Fibroblast of pulmonary artery (primary cell): ENCODE data around the gene SLC1A7.

ENCODE experiments used
- DNase-seq: peaks from one replicate; pipeline ENCODE4 v3.0.0-alpha.2; 2010; ENCODE audit warnings: low read depth
- H3K4me3 ChIP-seq: replicated peaks from 2 replicates; pipeline ENCODE4 v1.5.1; 2011; ENCODE audit warnings: low read depth, mild to moderate bottlenecking, control low read depth, low read length, moderate library complexity
- CTCF ChIP-seq: IDR thresholded peaks from 2 replicates; pipeline ENCODE4 v1.5.1; 2011; ENCODE audit warnings: mild to moderate bottlenecking, control low read depth, low read length, inconsistent platforms; ENCODE audit errors: missing control alignments

SLC1A7 gene

DNA sequence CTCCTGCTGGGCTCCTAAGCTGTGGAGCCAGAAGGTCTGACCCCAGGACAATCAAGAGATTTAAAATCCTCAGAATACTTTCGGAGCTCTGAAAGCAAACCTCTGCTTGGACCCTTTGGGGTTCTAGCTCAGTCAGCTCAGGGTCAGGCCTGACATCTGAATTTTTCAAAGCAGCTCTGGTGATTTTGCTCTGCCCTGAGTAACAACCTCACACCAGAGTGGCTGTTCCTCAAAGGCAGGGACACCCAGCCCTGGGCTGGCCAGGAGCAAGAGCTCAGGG is 11.9 kb downstream of the SLC1A7 start:
- no peak for TF ChIP-seq CTCF
- no peak for DNase-seq
- H3K4me3 ChIP-seq: no peak overlapping the region

DNA sequence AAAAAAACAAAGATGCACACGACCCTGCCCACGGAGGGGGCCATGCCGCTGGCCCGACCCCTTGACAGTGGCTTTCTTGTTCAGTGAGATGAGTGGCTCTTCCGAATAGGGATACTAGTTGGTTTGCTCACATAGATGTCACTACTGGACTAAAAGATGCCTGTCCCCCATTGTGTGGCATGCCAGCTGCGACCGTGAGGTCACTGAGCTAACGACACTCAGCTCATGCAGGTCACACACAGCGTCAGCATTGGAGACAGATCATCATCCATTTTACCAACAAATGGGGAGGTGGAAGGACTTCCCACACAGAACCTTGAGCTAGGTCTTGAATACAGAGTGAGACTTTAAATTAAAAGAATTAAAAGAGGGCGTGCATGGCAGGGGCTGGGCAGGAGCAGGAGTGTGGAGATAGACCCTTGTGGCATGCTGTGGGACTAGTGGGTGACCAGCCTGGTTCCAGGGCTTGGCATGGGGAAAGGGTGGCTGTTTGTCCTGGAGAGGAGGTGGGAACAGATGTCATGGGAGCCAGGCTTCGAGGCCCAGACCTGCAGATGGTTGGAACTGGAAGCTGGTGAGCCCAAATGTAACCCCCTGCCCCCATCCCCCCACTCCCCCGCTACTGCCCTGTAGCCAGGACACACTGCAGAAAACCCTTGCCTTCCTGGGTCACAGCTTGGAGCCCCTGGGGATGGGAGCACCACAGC is 12.4 kb downstream of the SLC1A7 start:
- H3K4me3 ChIP-seq: no peak overlapping the region
- TF ChIP-seq CTCF: no peak
- no peak for DNase-seq

- no peak for DNase-seq
- no peak for TF ChIP-seq CTCF
- H3K4me3 ChIP-seq: no peak overlapping the region
These were observed 14.0 kb downstream of the SLC1A7 start for GRCh38 chr1:53128401-53128800.

DNA sequence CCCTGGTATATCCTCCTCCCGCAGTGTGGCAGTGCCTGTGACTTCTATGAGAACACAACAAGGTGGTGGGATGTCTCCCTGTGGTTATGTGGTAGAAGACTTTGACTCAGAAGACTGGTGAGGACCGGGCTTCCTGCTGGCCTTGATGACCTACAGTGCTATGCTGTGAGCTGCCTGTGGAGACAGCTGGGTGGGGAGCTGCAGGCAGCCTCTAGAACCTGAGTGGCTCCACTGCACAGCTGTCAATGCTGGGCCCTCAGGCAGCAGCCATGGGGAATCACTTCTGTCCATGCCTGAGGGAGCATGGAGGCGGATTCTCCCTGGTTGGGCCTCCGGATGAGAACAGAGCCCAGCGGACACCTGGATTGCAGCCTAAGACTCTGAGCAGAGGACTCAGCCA is 14.9 kb downstream of the SLC1A7 start:
- no peak for TF ChIP-seq CTCF
- DNase-seq: no peak
- H3K4me3 ChIP-seq: no peak overlapping the region

GRCh38 chr1:53126495-53126894 is 15.9 kb downstream of the SLC1A7 start:
- DNase-seq: no peak
- no peak for TF ChIP-seq CTCF
- H3K4me3 ChIP-seq: no peak overlapping the region

DNA sequence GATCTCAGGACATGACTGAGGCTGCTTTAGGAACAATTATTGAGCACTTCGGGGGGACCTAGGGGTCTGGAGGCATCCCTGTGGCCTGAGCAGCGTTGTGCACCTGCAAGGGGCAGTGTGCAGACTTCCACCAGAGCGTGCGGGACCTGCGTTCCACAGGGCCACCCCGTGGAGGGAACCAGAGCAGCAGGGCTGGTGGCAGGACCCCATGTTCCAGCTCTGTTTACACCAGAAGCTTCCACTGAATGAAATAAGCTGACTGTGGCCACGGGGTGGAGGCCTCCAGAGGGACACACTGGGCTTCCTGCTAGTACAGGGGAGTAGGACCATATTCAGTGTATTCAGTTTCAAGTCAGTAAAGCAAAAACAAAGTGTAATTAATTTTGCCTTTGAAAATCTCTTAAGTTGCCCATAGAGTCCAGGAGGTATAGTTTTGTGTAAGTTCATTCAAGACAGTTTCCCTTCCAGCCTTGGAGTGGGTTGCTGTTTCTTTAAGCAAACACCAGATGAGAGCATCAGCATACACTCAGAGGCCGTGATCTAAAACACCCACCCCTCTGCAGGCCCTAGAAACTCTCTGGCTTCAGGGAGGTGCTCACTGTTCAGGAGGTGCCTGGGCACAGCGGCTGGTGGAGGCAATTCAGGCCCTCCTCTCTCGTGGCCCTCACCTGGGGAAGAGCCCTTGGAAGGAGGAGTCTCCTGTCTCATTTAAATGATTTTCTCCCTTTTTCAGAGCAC is 16.6 kb downstream of the SLC1A7 start:
- no peak overlapping the region for H3K4me3 ChIP-seq
- DNase-seq: no peak
- no peak for TF ChIP-seq CTCF

- TF ChIP-seq CTCF: no peak
- no peak for DNase-seq
- H3K4me3 ChIP-seq: no peak overlapping the region
These were observed 17.3 kb downstream of the SLC1A7 start for GRCh38 chr1:53125122-53125521.
